K562 (cell line): ENCODE results near the gene UBTD1. TPM values are rescaled to one million over a fixed set of nuclear protein-coding genes. Genes with fewer than 3 reads are reported as not detected.

Experiments
- BHLHE40 ChIP-seq: IDR thresholded peaks from 2 replicates; pipeline ENCODE4 v1.6.1; 2011; ENCODE audit warnings: low read length, improper control_type of control experiment
- EP300 ChIP-seq: IDR thresholded peaks from 2 replicates; pipeline ENCODE4 v1.6.1; 2012; ENCODE audit warnings: low read length, improper control_type of control experiment
- PPARD ChIP-seq: fragments of 250-450 bp; sonication (Bioruptor Pico); IDR thresholded peaks from 2 replicates; pipeline ENCODE4 v1.8.0; 2022; ENCODE audit warnings: inconsistent platforms, mild to moderate bottlenecking, moderate library complexity
- ZBTB1 ChIP-seq: sonication (generic); formaldehyde crosslinking; IDR thresholded peaks from 2 replicates; pipeline ENCODE4 v1.8.1; 2023; ENCODE audit warnings: missing genetic modification reagents, low read depth, mild to moderate bottlenecking, borderline replicate concordance
- ZNF232 ChIP-seq: sonication (generic); formaldehyde crosslinking; IDR thresholded peaks from 2 replicates; pipeline ENCODE4 v1.8.0; 2022; ENCODE audit warnings: mild to moderate bottlenecking, missing genetic modification reagents
- polyA plus RNA-seq, 8 experiments: library from polyadenylated mRNA; depleted of rRNA in 4 of 8; stranded (reverse) in 5 of 8; unstranded in 3 of 8; fragments of >200 nt; fragmentation: Nextera tagmentation in 2 of 8; fragmentation: Illumina TruSeq in 1 of 8; extraction: Ambion mirVana in 2 of 8; extraction: Trizol in 1 of 8; gene quantifications; 2 replicates each; pipeline versions ENCODE4 v1.2.1 to v1.2.3, GENCODE V29; 2011 to 2014; ENCODE audit warnings: inconsistent platforms in 1 of 8, missing spikeins in 1 of 8
- total RNA-seq, 7 experiments: library from RNA; depleted of rRNA in 6 of 7; stranded (reverse); fragments of >200 nt in 6 of 7; fragmentation: Illumina TruSeq in 2 of 7; extraction: Trizol in 2 of 7; gene quantifications; 2 replicates each; pipeline versions ENCODE4 v1.2.1 to v1.2.3, GENCODE V29; 2011 to 2021; ENCODE audit warnings: low replicate concordance in 1 of 7
- TF ChIP-seq, protein P1 (sequence below): fragments of 450-650 bp; IDR thresholded peaks from 2 replicates; pipeline ENCODE4 v1.6.1; 2016; ENCODE audit warnings: mild to moderate bottlenecking, moderate library complexity

UBTD1 gene
- total and polyA plus RNA-seq, 9 of the 15 experiments (the other 6 are each of a cell fraction or from before 2014, with no cell fraction given) = 0.08 to 1.6 (median 0.81) TPM; not detected in 1

DNA sequence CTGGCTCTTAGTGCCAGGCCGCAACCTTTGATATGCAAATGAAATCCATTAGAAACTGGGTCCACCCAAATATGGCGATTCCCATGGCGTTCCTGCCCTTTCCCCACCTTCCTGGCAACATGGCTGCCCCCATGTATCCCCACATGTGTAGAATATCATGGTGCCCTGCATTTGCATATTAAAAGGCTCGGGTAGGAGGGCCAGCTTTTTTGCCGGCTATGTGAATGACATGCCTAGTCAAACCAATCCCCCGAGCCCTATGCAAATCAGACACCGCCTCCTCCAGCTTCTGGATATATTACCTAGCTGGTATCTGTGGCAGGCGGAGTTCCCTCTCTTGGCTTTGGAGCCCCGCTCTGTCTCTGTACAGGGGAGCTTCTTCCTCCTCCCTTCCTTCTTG lies 18.8 kb upstream of the UBTD1 start (continued):
- TF ChIP-seq, protein P1, sequence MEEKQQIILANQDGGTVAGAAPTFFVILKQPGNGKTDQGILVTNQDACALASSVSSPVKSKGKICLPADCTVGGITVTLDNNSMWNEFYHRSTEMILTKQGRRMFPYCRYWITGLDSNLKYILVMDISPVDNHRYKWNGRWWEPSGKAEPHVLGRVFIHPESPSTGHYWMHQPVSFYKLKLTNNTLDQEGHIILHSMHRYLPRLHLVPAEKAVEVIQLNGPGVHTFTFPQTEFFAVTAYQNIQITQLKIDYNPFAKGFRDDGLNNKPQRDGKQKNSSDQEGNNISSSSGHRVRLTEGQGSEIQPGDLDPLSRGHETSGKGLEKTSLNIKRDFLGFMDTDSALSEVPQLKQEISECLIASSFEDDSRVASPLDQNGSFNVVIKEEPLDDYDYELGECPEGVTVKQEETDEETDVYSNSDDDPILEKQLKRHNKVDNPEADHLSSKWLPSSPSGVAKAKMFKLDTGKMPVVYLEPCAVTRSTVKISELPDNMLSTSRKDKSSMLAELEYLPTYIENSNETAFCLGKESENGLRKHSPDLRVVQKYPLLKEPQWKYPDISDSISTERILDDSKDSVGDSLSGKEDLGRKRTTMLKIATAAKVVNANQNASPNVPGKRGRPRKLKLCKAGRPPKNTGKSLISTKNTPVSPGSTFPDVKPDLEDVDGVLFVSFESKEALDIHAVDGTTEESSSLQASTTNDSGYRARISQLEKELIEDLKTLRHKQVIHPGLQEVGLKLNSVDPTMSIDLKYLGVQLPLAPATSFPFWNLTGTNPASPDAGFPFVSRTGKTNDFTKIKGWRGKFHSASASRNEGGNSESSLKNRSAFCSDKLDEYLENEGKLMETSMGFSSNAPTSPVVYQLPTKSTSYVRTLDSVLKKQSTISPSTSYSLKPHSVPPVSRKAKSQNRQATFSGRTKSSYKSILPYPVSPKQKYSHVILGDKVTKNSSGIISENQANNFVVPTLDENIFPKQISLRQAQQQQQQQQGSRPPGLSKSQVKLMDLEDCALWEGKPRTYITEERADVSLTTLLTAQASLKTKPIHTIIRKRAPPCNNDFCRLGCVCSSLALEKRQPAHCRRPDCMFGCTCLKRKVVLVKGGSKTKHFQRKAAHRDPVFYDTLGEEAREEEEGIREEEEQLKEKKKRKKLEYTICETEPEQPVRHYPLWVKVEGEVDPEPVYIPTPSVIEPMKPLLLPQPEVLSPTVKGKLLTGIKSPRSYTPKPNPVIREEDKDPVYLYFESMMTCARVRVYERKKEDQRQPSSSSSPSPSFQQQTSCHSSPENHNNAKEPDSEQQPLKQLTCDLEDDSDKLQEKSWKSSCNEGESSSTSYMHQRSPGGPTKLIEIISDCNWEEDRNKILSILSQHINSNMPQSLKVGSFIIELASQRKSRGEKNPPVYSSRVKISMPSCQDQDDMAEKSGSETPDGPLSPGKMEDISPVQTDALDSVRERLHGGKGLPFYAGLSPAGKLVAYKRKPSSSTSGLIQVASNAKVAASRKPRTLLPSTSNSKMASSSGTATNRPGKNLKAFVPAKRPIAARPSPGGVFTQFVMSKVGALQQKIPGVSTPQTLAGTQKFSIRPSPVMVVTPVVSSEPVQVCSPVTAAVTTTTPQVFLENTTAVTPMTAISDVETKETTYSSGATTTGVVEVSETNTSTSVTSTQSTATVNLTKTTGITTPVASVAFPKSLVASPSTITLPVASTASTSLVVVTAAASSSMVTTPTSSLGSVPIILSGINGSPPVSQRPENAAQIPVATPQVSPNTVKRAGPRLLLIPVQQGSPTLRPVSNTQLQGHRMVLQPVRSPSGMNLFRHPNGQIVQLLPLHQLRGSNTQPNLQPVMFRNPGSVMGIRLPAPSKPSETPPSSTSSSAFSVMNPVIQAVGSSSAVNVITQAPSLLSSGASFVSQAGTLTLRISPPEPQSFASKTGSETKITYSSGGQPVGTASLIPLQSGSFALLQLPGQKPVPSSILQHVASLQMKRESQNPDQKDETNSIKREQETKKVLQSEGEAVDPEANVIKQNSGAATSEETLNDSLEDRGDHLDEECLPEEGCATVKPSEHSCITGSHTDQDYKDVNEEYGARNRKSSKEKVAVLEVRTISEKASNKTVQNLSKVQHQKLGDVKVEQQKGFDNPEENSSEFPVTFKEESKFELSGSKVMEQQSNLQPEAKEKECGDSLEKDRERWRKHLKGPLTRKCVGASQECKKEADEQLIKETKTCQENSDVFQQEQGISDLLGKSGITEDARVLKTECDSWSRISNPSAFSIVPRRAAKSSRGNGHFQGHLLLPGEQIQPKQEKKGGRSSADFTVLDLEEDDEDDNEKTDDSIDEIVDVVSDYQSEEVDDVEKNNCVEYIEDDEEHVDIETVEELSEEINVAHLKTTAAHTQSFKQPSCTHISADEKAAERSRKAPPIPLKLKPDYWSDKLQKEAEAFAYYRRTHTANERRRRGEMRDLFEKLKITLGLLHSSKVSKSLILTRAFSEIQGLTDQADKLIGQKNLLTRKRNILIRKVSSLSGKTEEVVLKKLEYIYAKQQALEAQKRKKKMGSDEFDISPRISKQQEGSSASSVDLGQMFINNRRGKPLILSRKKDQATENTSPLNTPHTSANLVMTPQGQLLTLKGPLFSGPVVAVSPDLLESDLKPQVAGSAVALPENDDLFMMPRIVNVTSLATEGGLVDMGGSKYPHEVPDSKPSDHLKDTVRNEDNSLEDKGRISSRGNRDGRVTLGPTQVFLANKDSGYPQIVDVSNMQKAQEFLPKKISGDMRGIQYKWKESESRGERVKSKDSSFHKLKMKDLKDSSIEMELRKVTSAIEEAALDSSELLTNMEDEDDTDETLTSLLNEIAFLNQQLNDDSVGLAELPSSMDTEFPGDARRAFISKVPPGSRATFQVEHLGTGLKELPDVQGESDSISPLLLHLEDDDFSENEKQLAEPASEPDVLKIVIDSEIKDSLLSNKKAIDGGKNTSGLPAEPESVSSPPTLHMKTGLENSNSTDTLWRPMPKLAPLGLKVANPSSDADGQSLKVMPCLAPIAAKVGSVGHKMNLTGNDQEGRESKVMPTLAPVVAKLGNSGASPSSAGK = no peak
- TF ChIP-seq PPARD (CRISPR knock-in tag) = no peak
- TF ChIP-seq ZBTB1 = no peak
- TF ChIP-seq ZNF232 (CRISPR knock-in tag) = no peak
- TF ChIP-seq BHLHE40 = no peak
- TF ChIP-seq EP300 = no peak
